OCI-LY3 (cell line): Measurements from ENCODE around the gene LRP1B.

ENCODE experiments used
- EZH2phosphoT487 ChIP-seq: fragments of 200-600 bp; shearing (Covaris generic); IDR thresholded peaks from 2 replicates; pipeline ENCODE4 v1.6.1; 2018; ENCODE audit warnings: antibody characterized with exemption, mixed run types, low read depth
- TF ChIP-seq, protein P1 (sequence below): fragments of 200-600, 300-600 bp; sonication (generic); IDR thresholded peaks from 2 replicates; pipeline ENCODE4 v1.5.1; 2014; ENCODE audit warnings: antibody characterized with exemption, low read length, low read depth

DNA sequence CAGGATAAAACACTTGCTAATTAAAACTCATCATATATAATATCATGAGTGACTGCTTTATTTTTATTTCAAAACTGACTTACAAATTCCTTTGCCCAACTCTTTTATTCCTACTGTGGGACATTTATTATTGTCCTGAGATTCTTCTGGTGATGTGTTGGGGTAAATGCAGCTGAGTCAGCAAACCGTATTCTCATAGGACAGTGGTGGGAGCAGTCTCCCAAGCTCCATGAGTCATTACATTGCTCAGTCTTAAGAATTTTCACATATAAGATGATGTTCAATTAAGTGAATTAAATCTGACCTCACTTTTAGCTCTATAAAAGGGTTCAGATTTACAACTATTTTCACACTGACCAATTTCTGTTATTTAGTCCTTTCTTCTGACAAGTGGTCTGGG is 1530.7 kb downstream of the LRP1B start:
- TF ChIP-seq, protein P1, sequence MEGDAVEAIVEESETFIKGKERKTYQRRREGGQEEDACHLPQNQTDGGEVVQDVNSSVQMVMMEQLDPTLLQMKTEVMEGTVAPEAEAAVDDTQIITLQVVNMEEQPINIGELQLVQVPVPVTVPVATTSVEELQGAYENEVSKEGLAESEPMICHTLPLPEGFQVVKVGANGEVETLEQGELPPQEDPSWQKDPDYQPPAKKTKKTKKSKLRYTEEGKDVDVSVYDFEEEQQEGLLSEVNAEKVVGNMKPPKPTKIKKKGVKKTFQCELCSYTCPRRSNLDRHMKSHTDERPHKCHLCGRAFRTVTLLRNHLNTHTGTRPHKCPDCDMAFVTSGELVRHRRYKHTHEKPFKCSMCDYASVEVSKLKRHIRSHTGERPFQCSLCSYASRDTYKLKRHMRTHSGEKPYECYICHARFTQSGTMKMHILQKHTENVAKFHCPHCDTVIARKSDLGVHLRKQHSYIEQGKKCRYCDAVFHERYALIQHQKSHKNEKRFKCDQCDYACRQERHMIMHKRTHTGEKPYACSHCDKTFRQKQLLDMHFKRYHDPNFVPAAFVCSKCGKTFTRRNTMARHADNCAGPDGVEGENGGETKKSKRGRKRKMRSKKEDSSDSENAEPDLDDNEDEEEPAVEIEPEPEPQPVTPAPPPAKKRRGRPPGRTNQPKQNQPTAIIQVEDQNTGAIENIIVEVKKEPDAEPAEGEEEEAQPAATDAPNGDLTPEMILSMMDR, result no peak
- no peak for TF ChIP-seq EZH2phosphoT487
